Neural progenitor cell (in vitro differentiated cells): Measurements from ENCODE around the gene IRS1. TPM values are rescaled to one million over a fixed set of nuclear protein-coding genes. Genes with fewer than 3 reads are reported as not detected.

Experiments used
- DNase-seq: peaks from one replicate; pipeline ENCODE4 v3.0.0-alpha.2; 2016; ENCODE audit warnings: low spot score
- H2AFZ ChIP-seq: fragments of 200-600 bp; sonication (generic); replicated peaks from 2 replicates; pipeline ENCODE4 v1.6.1; 2016; ENCODE audit warnings: antibody characterized with exemption
- H3F3A ChIP-seq: fragments of 200-600 bp; sonication (generic); 2 replicates; pipeline ENCODE4 v1.6.1; 2016; ENCODE audit warnings: antibody characterized with exemption, low read depth
- H3K27ac ChIP-seq: fragments of 200-600 bp; sonication (generic); 2 replicates; pipeline ENCODE4 v1.5.1; 2016; ENCODE audit warnings: mild to moderate bottlenecking
- H3K27me3 ChIP-seq: fragments of 200-600 bp; sonication (generic); 2 replicates; pipeline ENCODE4 v1.6.1; 2016; ENCODE audit warnings: mild to moderate bottlenecking, moderate library complexity
- H3K36me3 ChIP-seq: fragments of 200-600 bp; sonication (generic); 2 replicates; pipeline ENCODE4 v1.5.1; 2016
- H3K4me1 ChIP-seq: fragments of 200-600 bp; sonication (generic); 2 replicates; pipeline ENCODE4 v1.6.1; 2016; ENCODE audit warnings: mixed run types
- H3K4me2 ChIP-seq: fragments of 200-600 bp; sonication (generic); 2 replicates; pipeline ENCODE4 v1.6.1; 2016
- H3K4me3 ChIP-seq: fragments of 200-600 bp; sonication (generic); 2 replicates; pipeline ENCODE4 v1.5.1; 2016
- H3K79me2 ChIP-seq: fragments of 200-600 bp; sonication (generic); 2 replicates; pipeline ENCODE4 v1.6.1; 2016; ENCODE audit warnings: low read depth
- H3K9ac ChIP-seq: fragments of 200-600 bp; sonication (generic); 2 replicates; pipeline ENCODE4 v1.6.1; 2016
- H3K9me3 ChIP-seq: fragments of 200-600 bp; sonication (generic); 2 replicates; pipeline ENCODE4 v1.5.1; 2016; ENCODE audit warnings: low read depth
- H4K20me1 ChIP-seq: fragments of 200-600 bp; sonication (generic); 2 replicates; pipeline ENCODE4 v1.6.1; 2016; ENCODE audit warnings: low read depth
- H3K27ac Mint-ChIP-seq: 3 replicates; pipeline ENCODE4 v1.8.0; 2021; ENCODE audit warnings: mixed read lengths
- H3K27me3 Mint-ChIP-seq: 2 replicates; pipeline ENCODE4 v1.8.0; 2022; ENCODE audit warnings: low read depth, mild to moderate bottlenecking, inconsistent platforms, moderate library complexity, mixed read lengths; ENCODE audit not compliant: insufficient read depth
- H3K36me3 Mint-ChIP-seq: 3 replicates; pipeline ENCODE4 v1.8.0; 2021; ENCODE audit warnings: mixed read lengths
- H3K4me1 Mint-ChIP-seq: 3 replicates; pipeline ENCODE4 v1.8.0; 2021; ENCODE audit warnings: mixed read lengths
- H3K4me3 Mint-ChIP-seq: 3 replicates; pipeline ENCODE4 v1.8.0; 2021; ENCODE audit warnings: mild to moderate bottlenecking, moderate library complexity, mixed read lengths
- H3K9me3 Mint-ChIP-seq: 3 replicates; pipeline ENCODE4 v1.8.0; 2020; ENCODE audit warnings: mixed read lengths
- EZH2 ChIP-seq: fragments of 200-600 bp; sonication (generic); IDR thresholded peaks from 2 replicates; pipeline ENCODE4 v1.6.1; 2017; ENCODE audit warnings: antibody characterized with exemption, mild to moderate bottlenecking, moderate library complexity
- EZH2phosphoT487 ChIP-seq: fragments of 200-600 bp; sonication (generic); IDR thresholded peaks from 2 replicates; pipeline ENCODE4 v1.6.1; 2017; ENCODE audit warnings: antibody characterized with exemption
- total RNA-seq: library from RNA; depleted of rRNA; stranded (reverse); fragments of >200 nt; gene quantifications from 2 replicates; pipeline ENCODE4 v1.2.3, GENCODE V29; 2015; ENCODE audit warnings: low replicate concordance
- TF ChIP-seq, protein P1 (sequence below): fragments of 200-600 bp; sonication (generic); IDR thresholded peaks from 2 replicates; pipeline ENCODE4 v1.5.1; 2017; ENCODE audit warnings: antibody characterized with exemption, mild to moderate bottlenecking

Gene IRS1
- total RNA-seq, 1 donor from 2014 or later = 8.4 TPM

DNA sequence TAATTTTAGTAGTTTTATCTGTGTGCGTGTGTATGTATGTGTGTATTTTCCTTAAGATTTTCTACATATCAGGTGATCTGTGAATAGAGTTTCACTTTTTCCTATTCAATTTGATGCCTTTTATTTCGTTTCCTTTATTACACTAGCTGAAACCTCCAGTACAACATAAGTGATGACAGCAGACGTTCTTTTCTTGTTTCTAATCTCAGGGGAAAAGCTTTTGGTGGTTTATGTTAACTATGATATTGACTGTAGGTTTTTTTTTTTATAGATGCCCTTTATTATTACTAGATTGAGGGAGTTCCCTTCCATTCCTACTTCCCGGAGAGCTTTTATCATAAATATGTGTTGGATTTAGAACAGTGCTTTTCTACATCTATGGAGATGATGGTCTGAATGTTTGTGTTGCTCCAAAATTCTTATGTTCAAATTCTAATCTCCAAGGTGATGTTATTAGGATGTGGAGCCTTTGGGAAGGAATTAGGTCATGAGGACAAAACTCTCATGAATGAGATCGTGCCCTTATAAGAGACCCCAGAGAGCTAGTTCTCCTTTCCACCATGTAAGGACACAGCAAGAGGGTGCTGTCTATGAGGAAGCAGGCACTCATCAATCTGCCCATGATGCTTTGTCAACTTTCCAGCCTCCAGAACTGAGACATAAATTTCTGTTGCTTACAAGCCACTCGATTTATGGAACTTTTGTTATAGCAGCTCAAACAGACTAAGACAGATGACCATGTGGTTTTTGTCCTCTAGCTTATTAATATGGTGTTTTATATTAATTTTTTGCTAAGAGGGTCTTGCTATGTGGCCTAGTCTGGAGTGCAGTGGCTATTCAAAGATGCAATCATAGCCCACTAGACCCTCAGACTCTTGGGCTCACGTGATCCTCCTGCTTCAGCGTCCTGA lies 30.4 kb upstream of the IRS1 start:
- H3K4me3 Mint-ChIP-seq = no peak overlapping the region
- Histone ChIP-seq H3K9me3 (no peaks in the 10 kb centered on the region), H3K27ac (no peak overlapping the region), H3K4me1 (no peaks in the 10 kb centered on the region), H3F3A (no peaks in the 10 kb centered on the region), H4K20me1 (no peaks in the 10 kb centered on the region), H3K36me3 (no peaks in the 10 kb centered on the region), H2AFZ (no peak overlapping the region), H3K9ac (no peak overlapping the region), H3K79me2 (no peaks in the 10 kb centered on the region), H3K4me3 (no peak overlapping the region), H3K4me2 (no peak overlapping the region), H3K27me3 (peaks cover 6% of the 10 kb centered on the region)
- no peaks in the 10 kb centered on the region for H3K27me3 Mint-ChIP-seq
- H3K9me3 Mint-ChIP-seq = peaks cover 2% of the 10 kb centered on the region
- H3K36me3 Mint-ChIP-seq = peaks cover 1% of the 10 kb centered on the region
- no peak for DNase-seq
- H3K27ac Mint-ChIP-seq = no peak overlapping the region
- no peaks in the 10 kb centered on the region for H3K4me1 Mint-ChIP-seq
- TF ChIP-seq, protein P1, sequence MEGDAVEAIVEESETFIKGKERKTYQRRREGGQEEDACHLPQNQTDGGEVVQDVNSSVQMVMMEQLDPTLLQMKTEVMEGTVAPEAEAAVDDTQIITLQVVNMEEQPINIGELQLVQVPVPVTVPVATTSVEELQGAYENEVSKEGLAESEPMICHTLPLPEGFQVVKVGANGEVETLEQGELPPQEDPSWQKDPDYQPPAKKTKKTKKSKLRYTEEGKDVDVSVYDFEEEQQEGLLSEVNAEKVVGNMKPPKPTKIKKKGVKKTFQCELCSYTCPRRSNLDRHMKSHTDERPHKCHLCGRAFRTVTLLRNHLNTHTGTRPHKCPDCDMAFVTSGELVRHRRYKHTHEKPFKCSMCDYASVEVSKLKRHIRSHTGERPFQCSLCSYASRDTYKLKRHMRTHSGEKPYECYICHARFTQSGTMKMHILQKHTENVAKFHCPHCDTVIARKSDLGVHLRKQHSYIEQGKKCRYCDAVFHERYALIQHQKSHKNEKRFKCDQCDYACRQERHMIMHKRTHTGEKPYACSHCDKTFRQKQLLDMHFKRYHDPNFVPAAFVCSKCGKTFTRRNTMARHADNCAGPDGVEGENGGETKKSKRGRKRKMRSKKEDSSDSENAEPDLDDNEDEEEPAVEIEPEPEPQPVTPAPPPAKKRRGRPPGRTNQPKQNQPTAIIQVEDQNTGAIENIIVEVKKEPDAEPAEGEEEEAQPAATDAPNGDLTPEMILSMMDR = no peak
- TF ChIP-seq EZH2phosphoT487 (no peak), EZH2 (no peak)

DNA sequence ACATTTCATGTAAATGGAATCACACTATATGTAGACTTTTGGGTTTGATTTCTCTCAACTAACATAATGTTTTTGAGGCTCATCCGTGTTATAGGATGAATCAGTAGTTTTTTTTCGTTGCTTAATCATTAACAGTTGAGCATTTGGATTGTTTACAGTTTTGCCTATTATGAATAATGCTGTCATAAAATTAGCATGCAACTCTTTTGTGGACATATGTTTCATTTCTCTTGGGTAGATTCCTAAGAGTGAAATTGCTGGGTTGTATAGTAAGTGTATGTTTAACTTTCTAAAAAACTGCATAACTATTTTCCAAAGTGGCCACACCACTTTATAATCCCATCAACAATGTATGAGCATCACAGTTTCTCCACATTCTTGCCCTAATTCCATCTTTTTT lies 28.6 kb upstream of the IRS1 start:
- Mint-ChIP-seq H3K36me3 (peaks cover 1% of the 10 kb centered on the region), H3K9me3 (no peaks in the 10 kb centered on the region), H3K27ac (no peak overlapping the region), H3K4me3 (no peak overlapping the region), H3K4me1 (no peaks in the 10 kb centered on the region), H3K27me3 (no peaks in the 10 kb centered on the region)
- Histone ChIP-seq H3K9me3 (no peaks in the 10 kb centered on the region), H3K4me2 (no peak overlapping the region), H3K9ac (no peak overlapping the region), H3K27ac (no peak overlapping the region), H2AFZ (no peak overlapping the region), H3K27me3 (no peaks in the 10 kb centered on the region), H3F3A (no peaks in the 10 kb centered on the region), H4K20me1 (no peaks in the 10 kb centered on the region), H3K4me3 (no peak overlapping the region), H3K79me2 (no peaks in the 10 kb centered on the region), H3K4me1 (no peaks in the 10 kb centered on the region), H3K36me3 (no peaks in the 10 kb centered on the region)
- no peak for DNase-seq
- no peak for TF ChIP-seq EZH2
- TF ChIP-seq, protein P1 = no peak
- TF ChIP-seq EZH2phosphoT487 = no peak

DNA sequence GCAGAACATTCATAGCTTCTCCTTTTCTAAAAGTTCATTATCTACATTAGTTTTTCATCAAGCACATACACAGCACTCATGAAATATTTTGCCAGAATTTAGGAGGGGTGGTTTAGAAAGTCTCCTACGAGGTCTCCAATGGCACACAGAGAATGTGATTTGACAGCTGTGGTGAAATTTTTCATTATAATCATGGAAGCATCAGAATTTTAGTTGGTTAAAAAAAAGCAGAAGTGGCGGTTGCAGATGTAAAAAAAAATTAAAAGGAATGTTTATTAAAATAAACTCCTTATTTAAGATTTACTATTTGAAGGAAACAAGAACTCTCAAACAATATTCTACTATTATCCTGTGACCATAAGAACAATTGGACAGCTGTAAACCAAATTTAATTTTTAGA lies 25.4 kb upstream of the IRS1 start:
- Histone ChIP-seq H4K20me1 (no peaks in the 10 kb centered on the region), H3K27me3 (no peaks in the 10 kb centered on the region), H3K9ac (no peak overlapping the region), H3K4me2 (no peak overlapping the region), H2AFZ (no peak overlapping the region), H3K79me2 (no peaks in the 10 kb centered on the region), H3K27ac (no peak overlapping the region), H3K4me3 (no peak overlapping the region), H3K4me1 (no peaks in the 10 kb centered on the region), H3K36me3 (no peaks in the 10 kb centered on the region), H3K9me3 (no peaks in the 10 kb centered on the region), H3F3A (no peaks in the 10 kb centered on the region)
- Mint-ChIP-seq H3K4me3 (no peak overlapping the region), H3K27me3 (peaks cover 3% of the 10 kb centered on the region), H3K9me3 (no peaks in the 10 kb centered on the region), H3K36me3 (peaks cover 2% of the 10 kb centered on the region), H3K27ac (no peak overlapping the region), H3K4me1 (no peaks in the 10 kb centered on the region)
- no peak for TF ChIP-seq EZH2phosphoT487
- TF ChIP-seq EZH2 = no peak
- TF ChIP-seq, protein P1 = no peak
- no peak for DNase-seq
